Panc1 (cell line): ENCODE data around the gene ITGB5.

Source experiments
- CTCF ChIP-seq: fragments of 450-650 bp; IDR thresholded peaks from 2 replicates; pipeline ENCODE4 v1.5.1; 2017; ENCODE audit warnings: mild to moderate bottlenecking
- POLR2AphosphoS5 ChIP-seq: IDR thresholded peaks from 2 replicates; pipeline ENCODE4 v1.6.1; 2012; ENCODE audit warnings: mild to moderate bottlenecking, low read depth, low read length, moderate library complexity
- REST ChIP-seq, 2 experiments: IDR thresholded peaks; 2 replicates each; pipeline ENCODE4 v1.6.1; 2011 to 2012; ENCODE audit warnings: low read depth in 2 of 2, control low read depth in 1 of 2, low read length in 1 of 2, mild to moderate bottlenecking in 1 of 2, moderate library complexity in 1 of 2; ENCODE audit not compliant: insufficient read depth in 1 of 2
- TCF7L2 ChIP-seq: IDR thresholded peaks from 2 replicates; pipeline ENCODE4 v1.6.1; 2011; ENCODE audit warnings: mild to moderate bottlenecking, low read depth, low read length, inconsistent platforms

- TF ChIP-seq CTCF (no peak), REST (IDR thresholded peaks at IDR 0.05; ENCODE audit: insufficient read depth in 1 of 2, low read depth in 2 of 2, low read length in 1 of 2) (no peak), POLR2AphosphoS5 (no peak), TCF7L2 (no peak)
These were observed 119.5 kb downstream of the ITGB5 start for GRCh38 chr3:124767691-124768090.
